NCI-H146 treated with DMSO at 0.1 percent for 48 hours (cell line): ENCODE results near the gene FADS3.
"Not testable (repeated sequence)": the region's sequence is repeated elsewhere in the genome, so short reads cannot be mapped to it uniquely, and the experiment has no call there.

Experiments
- DNase-seq: peaks from one replicate; lab custom pipeline; 2025; ENCODE audit not compliant: unreplicated experiment; lab: John Stamatoyannopoulos, UW

The FADS3 gene

DNA sequence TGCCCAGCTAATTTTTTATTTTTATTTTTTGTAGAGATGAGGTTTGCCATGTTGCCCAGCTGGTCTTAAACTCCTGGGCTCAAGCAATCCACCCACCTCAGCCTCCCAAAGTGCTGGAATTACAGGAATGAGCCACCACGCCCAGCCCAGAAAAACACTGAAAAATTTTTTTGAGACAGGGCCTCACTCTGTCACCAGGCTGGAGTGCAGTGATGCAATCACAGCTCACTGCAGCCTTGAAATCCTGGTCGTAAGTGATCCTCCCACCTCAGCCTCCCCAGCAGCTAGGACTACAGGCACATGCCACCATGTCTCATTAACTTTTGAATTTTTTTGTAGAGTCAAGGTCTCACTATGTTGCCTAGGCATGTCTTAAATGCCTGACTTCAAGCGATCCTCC, 9.1 kb downstream of the FADS3 start:
- DNase-seq, result not testable (repeated sequence)

GRCh38 chr11:61881397-61881796, 9.9 kb downstream of the FADS3 start:
- no peak for DNase-seq

- no peak for DNase-seq
These were observed 10.9 kb downstream of the FADS3 start for GRCh38 chr11:61880454-61880853.

DNA sequence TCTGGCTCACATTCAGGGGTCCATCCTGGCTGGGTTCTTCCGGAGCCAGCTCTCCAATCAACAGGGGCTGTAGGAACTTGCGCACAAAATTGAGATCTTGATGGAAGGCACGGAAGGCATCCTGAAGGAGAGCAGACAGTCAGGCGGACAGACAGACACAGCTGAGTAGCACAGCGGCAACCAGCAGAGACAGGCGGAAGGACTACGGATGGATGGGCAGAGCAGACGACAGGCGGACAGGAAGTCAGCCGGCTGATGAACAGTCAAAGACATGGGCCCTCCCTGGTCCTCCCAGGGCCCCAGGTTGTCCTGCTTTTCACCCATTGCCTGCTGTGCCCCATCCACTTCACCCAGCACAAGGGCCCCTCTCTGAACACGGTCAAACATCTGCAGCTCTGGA, 11.3 kb downstream of the FADS3 start:
- no peak for DNase-seq

DNA sequence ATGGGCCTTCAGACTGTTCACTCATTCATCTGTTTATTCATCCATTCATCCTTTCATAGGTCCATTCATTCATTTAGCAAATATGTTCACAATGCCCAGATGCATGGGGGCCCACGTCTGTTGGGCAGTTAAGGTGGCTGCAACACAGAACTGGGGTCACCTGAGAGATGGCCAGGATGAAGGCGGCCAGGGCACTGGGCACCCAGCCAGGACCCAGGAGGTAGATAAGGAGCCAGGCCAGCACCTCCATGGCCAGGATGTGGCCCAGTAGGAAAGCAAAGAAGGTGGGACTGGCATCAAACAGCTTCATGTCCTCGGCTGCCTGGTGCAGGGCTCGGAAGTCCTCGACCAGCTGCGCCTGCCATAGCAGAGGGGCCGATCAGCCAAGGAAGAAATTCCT, 12.2 kb downstream of the FADS3 start:
- no peak for DNase-seq

- no peak for DNase-seq
These were observed 15.6 kb downstream of the FADS3 start for GRCh38 chr11:61875698-61876097.

DNA sequence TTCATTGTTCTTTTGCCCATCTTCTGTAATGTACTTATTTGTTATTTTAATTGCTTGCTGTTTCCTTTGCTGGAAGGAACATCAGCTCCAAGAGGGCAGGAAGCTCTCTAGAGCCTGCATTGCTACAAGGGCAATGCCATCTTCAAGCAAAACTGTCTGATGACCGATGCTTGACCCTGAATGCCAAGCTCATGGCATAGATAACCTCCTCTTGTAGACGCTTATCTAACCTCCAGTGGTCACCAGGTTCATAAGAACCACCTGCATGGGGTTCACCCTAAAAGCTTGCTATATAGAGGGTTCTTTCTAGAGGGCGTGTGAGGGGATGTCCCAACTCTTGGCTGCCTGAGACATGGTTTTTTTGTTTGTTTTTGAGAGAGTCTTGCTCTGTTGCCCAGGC, 16.5 kb downstream of the FADS3 start:
- no peak for DNase-seq

DNA sequence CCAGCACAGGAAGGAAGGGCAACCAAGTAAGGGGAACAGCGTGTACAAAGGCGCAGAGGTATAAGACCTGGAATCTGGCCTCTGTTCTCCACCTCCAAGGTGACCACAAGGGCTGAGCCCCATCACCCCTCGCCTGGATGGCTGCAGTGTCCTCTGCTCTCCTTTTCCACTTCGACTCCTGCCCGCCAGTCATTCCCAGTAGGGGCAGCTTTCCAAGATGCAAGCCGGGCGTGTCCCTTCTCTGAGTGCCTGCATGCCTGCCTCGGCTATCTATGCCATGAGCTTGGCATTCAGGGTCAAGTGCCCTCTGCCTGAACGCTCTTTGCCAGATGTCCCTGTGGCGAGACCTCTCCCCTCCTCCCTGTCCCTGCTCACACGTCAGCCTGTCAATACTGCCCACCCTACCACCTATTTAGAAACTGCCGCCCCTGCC, 17.0 kb downstream of the FADS3 start:
- DNase-seq, result no peak

- DNase-seq, result no peak
These were observed 17.6 kb downstream of the FADS3 start for GRCh38 chr11:61873588-61874376.

DNA sequence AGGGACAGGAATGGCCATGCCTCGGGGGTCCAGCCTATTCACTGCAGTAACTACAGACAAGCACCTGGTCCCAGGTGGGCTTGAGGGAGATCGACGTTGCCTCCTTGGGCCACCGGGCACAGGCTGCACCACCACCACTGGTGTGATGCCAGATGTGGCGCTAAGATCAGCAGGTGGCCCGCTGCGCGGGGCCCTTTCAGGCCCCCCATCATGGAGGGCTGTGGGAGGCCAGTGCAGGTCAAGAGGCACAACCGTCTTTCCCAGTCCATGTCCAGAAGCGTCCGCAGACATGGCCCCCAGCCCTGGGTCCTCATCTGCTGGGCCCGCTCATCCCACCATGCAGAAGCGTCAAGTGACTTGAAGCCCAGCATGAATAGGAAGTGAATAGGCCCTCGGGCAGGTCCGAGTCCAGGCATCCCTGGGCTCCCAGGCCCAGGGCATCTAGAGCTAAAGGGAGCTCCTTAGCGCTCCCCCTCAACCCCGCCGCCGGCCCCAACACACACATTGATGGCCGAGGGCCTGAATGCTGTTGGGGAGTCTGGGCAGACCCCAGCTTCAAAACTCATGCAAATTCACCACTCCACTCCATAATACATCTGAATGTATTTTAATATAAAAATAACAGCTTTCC, 18.3 kb downstream of the FADS3 start:
- DNase-seq, result no peak

- DNase-seq, result peak; percentile 60
These were observed 20.2 kb downstream of the FADS3 start for GRCh38 chr11:61871158-61871597.

- no peak for DNase-seq
These were observed 20.8 kb downstream of the FADS3 start for GRCh38 chr11:61870541-61871031.

GRCh38 chr11:61869708-61870451, 21.5 kb downstream of the FADS3 start:
- no peak for DNase-seq

DNA sequence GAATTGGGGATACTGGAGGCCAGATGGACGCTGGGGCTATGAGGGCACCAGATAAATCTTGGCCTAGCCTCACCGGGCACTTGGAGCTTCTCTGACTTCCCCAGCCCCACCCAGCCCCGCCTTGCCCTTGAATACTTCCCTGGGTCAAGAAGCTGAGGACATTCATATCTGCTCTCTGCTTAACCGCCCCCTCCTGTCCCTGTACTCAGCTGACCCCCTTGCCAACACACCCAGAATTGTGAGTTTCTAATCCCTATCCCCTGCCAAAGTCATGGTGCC, 22.0 kb downstream of the FADS3 start:
- no peak for DNase-seq

GRCh38 chr11:61868571-61869428, 22.5 kb downstream of the FADS3 start:
- DNase-seq, result no peak

- DNase-seq, result no peak
These were observed 24.4 kb downstream of the FADS3 start for GRCh38 chr11:61866958-61867343.

GRCh38 chr11:61866231-61866957, 25.0 kb downstream of the FADS3 start:
- no peak for DNase-seq

DNA sequence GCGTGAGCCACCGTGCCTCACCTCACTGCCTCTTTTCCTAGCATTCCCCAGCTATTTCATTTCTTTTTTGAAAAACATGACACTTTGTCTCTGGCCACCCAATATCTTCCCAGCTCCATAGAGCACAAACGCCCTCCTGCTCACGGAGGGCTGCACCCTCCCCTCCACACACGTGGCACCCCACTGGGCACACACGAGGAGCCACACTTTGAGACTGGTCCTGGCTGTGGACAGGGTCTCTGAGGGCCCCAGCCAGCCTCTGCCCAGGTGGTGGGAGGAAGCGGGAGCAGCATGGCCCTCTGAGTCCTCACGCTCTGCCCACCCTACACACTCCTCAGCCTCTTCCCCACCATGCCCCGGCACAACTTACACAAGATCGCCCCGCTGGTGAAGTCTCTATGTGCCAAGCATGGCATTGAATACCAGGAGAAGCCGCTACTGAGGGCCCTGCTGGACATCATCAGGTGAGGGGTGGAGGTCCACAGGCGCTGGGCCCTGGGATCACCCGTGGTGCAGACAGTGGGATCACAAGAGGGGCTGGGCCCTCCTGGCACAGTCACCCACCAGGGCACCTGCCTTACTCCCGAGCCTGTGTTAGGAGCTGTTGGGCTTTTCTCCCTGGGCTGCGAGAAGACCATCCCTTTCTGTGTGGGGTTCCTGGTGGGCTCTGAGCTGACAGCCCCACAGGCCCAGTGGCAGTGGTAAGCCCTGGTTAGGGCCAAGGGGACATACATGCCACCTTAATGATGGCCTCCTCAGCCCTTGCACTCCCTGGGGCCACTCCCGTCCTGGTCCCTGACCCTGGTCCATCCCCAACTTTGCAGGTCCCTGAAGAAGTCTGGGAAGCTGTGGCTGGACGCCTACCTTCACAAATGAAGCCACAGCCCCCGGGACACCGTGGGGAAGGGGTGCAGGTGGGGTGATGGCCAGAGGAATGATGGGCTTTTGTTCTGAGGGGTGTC, 26.2 kb downstream of the FADS3 start:
- no peak for DNase-seq

DNA sequence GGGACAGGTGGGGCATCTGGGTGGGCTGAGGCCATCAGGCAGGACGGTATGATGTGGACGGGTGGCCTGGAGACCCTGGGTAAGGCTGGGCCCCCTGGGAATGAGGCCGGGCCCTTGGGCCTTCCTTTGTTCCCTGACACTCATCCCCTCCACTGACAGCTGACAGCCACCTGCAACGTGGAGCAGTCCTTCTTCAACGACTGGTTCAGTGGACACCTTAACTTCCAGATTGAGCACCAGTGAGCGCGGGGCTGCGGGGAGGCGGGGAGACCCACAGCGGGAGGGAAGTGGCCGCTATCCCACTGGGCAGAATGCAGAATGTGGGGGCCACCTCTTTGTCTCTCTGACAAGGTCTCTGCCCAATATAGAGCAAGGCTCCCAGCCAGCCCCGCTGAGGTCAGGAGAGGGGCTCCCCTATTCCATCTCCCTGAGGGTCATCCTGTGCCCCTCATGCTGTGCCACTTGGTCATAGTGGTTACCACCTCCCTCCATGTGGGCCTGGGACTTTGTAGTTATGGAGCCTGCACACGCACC, 27.7 kb downstream of the FADS3 start:
- DNase-seq, result no peak
